ENCODE results near the gene SCG3. TPM values are rescaled to one million over a fixed set of nuclear protein-coding genes. Genes with fewer than 3 reads are reported as not detected.

SCG3 gene
- total RNA-seq, 4 donors from 2014 or later = 0.23 to 1.2 (median 0.43) TPM

DNA sequence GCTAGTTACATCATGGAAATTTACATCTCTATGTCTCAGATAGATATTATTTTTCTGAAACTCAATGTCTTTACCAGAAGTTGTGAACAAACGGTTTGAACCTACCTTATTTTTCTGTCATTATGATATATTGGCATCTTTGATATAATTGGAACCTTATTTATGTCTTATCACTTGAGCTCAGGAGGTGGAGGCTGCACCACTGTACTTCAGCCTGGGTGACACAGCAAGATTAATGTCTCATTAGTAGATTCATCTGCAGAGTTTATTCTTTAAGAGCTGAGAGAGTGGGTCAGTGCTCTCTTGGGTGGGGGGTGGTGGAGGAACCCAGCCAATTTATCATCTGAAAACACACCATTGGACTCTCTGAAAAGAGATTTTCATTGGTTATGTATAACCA lies 21.4 kb downstream of the SCG3 start:
- Histone ChIP-seq H3K9me3 (no peaks in the 10 kb centered on the region), H3K4me1 (no peaks in the 10 kb centered on the region), H3K27me3 (no peaks in the 10 kb centered on the region), H3K27ac (replicated peaks in 1 of 4) (no peak overlapping the region), H3K4me3 (no peak overlapping the region), H3K36me3 (no peaks in the 10 kb centered on the region)
- DNase-seq (ENCODE audit: extremely low spot score) = no peak
- intact Hi-C loops (cut with DNase I) = no loop called here
- WGBS = 69% methylated on average over 1 of the region's 1 CpG
- TF ChIP-seq, protein P1, sequence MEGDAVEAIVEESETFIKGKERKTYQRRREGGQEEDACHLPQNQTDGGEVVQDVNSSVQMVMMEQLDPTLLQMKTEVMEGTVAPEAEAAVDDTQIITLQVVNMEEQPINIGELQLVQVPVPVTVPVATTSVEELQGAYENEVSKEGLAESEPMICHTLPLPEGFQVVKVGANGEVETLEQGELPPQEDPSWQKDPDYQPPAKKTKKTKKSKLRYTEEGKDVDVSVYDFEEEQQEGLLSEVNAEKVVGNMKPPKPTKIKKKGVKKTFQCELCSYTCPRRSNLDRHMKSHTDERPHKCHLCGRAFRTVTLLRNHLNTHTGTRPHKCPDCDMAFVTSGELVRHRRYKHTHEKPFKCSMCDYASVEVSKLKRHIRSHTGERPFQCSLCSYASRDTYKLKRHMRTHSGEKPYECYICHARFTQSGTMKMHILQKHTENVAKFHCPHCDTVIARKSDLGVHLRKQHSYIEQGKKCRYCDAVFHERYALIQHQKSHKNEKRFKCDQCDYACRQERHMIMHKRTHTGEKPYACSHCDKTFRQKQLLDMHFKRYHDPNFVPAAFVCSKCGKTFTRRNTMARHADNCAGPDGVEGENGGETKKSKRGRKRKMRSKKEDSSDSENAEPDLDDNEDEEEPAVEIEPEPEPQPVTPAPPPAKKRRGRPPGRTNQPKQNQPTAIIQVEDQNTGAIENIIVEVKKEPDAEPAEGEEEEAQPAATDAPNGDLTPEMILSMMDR (IDR thresholded peaks at IDR 0.05) = no peak
- no peak for TF ChIP-seq POLR2A (IDR thresholded peaks at IDR 0.05; ENCODE audit: low read depth)
- TF ChIP-seq EP300 (IDR thresholded peaks at IDR 0.05) = no peak

DNA sequence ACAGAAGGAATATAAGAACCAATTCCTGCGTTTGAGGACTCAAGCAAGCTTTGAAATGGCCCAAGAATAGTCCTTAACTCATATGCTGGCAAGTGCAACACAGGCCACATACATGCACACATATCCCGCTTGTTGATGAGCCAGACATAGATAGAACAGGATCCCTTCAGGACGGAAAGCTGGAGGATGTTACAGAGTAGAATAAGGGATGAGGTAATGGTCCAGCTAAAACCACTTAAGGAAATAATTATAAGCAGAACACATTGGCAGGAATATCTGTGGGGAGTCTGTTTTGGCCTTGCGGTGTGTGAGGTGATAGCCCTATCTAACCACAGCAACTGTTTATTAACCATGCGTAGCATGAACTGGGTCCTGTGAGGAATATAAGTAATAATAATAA lies 25.0 kb downstream of the SCG3 start:
- Histone ChIP-seq H3K27me3 (no peaks in the 10 kb centered on the region), H3K27ac (replicated peaks in 1 of 4) (no peak overlapping the region), H3K4me3 (no peak overlapping the region), H3K36me3 (no peaks in the 10 kb centered on the region), H3K4me1 (no peaks in the 10 kb centered on the region), H3K9me3 (no peaks in the 10 kb centered on the region)
- WGBS = 78% methylated on average over 5 of the region's 5 CpGs
- intact Hi-C loops (cut with DNase I) = no loop called here
- no peak for DNase-seq (ENCODE audit: extremely low spot score)
- TF ChIP-seq POLR2A (IDR thresholded peaks at IDR 0.05; ENCODE audit: low read depth) (no peak), EP300 (IDR thresholded peaks at IDR 0.05) (no peak), POLR2AphosphoS5 (IDR thresholded peaks at IDR 0.05) (no peak)
- TF ChIP-seq, protein P1 (IDR thresholded peaks at IDR 0.05) = no peak

DNA sequence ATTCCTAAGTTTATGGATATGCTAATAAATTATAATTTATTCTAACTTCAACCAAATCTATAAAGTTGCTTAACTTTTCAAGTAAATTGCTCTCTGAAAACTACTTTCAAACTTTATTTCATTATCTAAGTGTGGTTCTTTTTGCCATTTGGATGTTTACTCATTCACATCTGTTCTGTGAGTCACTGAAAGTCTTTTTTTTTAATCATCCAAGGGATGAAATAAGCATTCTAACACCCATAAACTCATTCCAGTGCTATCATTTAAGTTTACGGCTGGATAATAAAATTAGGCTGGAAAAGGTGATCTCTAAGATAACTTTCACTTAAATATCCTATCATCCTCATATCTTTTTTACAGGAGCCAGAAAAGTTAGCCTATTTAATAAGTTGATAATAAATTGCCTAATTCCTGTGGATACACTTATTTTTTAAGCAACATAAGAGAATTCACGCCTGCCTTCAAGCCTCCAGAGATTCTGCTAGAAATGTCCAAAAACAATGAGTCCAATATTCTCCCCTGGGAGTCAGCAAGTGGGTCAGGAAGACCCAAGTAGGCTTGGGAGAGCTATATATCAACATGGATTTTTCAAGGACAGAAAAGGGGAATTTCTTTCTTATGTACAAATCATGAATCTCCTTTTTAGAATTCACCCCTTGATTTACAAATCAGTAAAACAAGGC lies 25.8 kb downstream of the SCG3 start:
- TF ChIP-seq EP300 (IDR thresholded peaks at IDR 0.05) = no peak
- TF ChIP-seq, protein P1 (IDR thresholded peaks at IDR 0.05) = no peak
- TF ChIP-seq POLR2AphosphoS5 (IDR thresholded peaks at IDR 0.05) = no peak
- no peak for TF ChIP-seq POLR2A (IDR thresholded peaks at IDR 0.05; ENCODE audit: low read depth)
- Histone ChIP-seq H3K27ac (replicated peaks in 1 of 4) (peak overlapping the region in 3 of 4 donors; percentile 4 to 40 (median 14)), H3K9me3 (no peaks in the 10 kb centered on the region), H3K27me3 (no peaks in the 10 kb centered on the region), H3K4me1 (no peaks in the 10 kb centered on the region), H3K4me3 (no peak overlapping the region), H3K36me3 (no peaks in the 10 kb centered on the region)
- intact Hi-C loops (cut with DNase I) = no loop called here
- no peak for DNase-seq (ENCODE audit: extremely low spot score)
- WGBS = 73% methylated on average over 2 of the region's 2 CpGs

DNA sequence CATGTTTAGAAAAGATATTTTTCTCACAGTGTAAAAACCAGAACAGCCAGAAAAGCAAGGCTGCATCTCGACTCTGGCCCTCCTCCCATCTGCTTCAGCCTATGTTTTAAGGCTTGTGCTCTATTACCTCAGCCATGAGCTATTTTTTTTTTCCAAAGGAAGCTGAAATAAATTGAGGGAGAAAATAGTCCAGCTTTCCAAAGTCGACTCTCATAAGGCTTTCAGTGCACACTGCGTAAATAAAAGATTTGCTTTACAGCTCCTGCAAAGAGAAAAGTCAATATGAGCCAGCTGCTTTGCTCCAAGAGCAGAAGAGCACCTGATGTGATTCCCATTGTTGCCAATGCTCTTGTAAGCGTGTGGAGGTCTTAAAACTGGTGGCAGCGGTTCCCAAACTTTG lies 26.7 kb downstream of the SCG3 start:
- peak overlapping the region in 3 of 4 donors; percentile 14 to 40 (median 29) for H3K27ac ChIP-seq (replicated peaks in 1 of 4)
- no peak for DNase-seq (ENCODE audit: extremely low spot score)
- WGBS = 57% methylated on average over 5 of the region's 5 CpGs

More for the DNA sequence above, 26.7 kb downstream of the SCG3 start:
- TF ChIP-seq, protein P1 (IDR thresholded peaks at IDR 0.05) = no peak
- no peak for TF ChIP-seq EP300 (IDR thresholded peaks at IDR 0.05)
- no peak for TF ChIP-seq POLR2A (IDR thresholded peaks at IDR 0.05; ENCODE audit: low read depth)
- TF ChIP-seq POLR2AphosphoS5 (IDR thresholded peaks at IDR 0.05) = no peak
- Histone ChIP-seq H3K4me3 (no peak overlapping the region), H3K4me1 (no peaks in the 10 kb centered on the region), H3K9me3 (no peaks in the 10 kb centered on the region), H3K36me3 (no peaks in the 10 kb centered on the region), H3K27me3 (no peaks in the 10 kb centered on the region)
- intact Hi-C loops (cut with DNase I) = no loop called here
